Stomach (tissue), 9 donors: ENCODE results near the gene CFTR. TPM values are rescaled to one million over a fixed set of nuclear protein-coding genes. Genes with fewer than 3 reads are reported as not detected.
A peak's percentile ranks its signal among the peaks of the same experiment; 100 is the strongest.

Experiments used
- DNase-seq, 2 donors: peaks; one replicate each; pipeline versions ENCODE4 v3.0.0 to v3.0.0-alpha.2; 2013 to 2019
- H3K27ac ChIP-seq, 5 donors: fragments of 200-600 bp in 4 of 5; sonication (generic) in 4 of 5; one replicate each; pipeline ENCODE4 v1.5.1; 2013 to 2019; ENCODE audit warnings: mild to moderate bottlenecking in 1 of 5, moderate library complexity in 1 of 5
- H3K27me3 ChIP-seq, 3 donors: fragments of 200-600 bp; sonication (generic); one replicate each; pipeline ENCODE4 v1.5.1; 2017 to 2019; ENCODE audit warnings: mixed run types in 1 of 3
- H3K36me3 ChIP-seq, 4 donors: fragments of 200-600 bp; sonication (generic); 1 replicate in 3 of 4; 2 replicates in 1 of 4; pipeline ENCODE4 v1.5.1; 2016 to 2019
- H3K4me1 ChIP-seq, 4 donors: fragments of 200-600 bp; sonication (generic); one replicate each; pipeline ENCODE4 v1.5.1; 2016 to 2019
- H3K4me3 ChIP-seq, 4 donors: fragments of 200-600 bp; sonication (generic) in 3 of 4; one replicate each; pipeline ENCODE4 v1.5.1; 2016 to 2019; ENCODE audit warnings: mild to moderate bottlenecking in 1 of 4
- H3K9me3 ChIP-seq, 4 donors: fragments of 200-600 bp; sonication (generic); one replicate each; pipeline ENCODE4 v1.5.1; 2016 to 2019
- EP300 ChIP-seq: sonication (generic); formaldehyde crosslinking; IDR thresholded peaks from one replicate; pipeline ENCODE4 v1.6.1; 2017; ENCODE audit warnings: antibody characterized with exemption
- POLR2A ChIP-seq, 4 donors: fragments of 450-650 bp; IDR thresholded peaks; one replicate each; pipeline ENCODE4 v1.6.1; 2016; ENCODE audit warnings: antibody characterized with exemption in 4 of 4, control low read depth in 2 of 4, mild to moderate bottlenecking in 1 of 4, moderate library complexity in 1 of 4
- POLR2AphosphoS5 ChIP-seq, 3 donors: sonication (generic); formaldehyde crosslinking; IDR thresholded peaks; one replicate each; pipeline ENCODE4 v1.6.1; 2016; ENCODE audit warnings: antibody characterized with exemption in 3 of 3
- WGBS, 5 donors: extraction: QIAGEN DNeasy Blood & Tissue Kit in 3 of 5; methylation state at CpG; one replicate each; pipeline versions ENCODE4 v1.1.5 to v1.1.7; 2013 to 2018; 5-methylcytosine and 5-hydroxymethylcytosine counted together
- intact Hi-C: fragments of 100-400 bp; cut with DNase I; formaldehyde crosslinking; loops from one replicate; pipeline ENCODE4 v1.15.1; 2023; ENCODE audit warnings: low total_unique reads
- polyA plus RNA-seq, 3 donors: library from polyadenylated mRNA; stranded (reverse); fragments of 200-250 nt; gene quantifications; one replicate each; pipeline ENCODE4 v1.2.3, GENCODE V29; 2013
- total RNA-seq, 5 donors: library from RNA; depleted of rRNA; stranded (reverse); fragments of >200 nt; gene quantifications; one replicate each; pipeline versions ENCODE4 v1.1.0 to v1.2.3, GENCODE V29; 2014 to 2016
- TF ChIP-seq, protein P1 (sequence below), 7 experiments: fragments of 450-650 bp in 4 of 7; fragments of 200-600 bp in 3 of 7; sonication (generic) in 3 of 7; IDR thresholded peaks; one replicate each; pipeline ENCODE4 v1.5.1; 2016 to 2019; ENCODE audit warnings: antibody characterized with exemption in 7 of 7, control low read depth in 2 of 7, mild to moderate bottlenecking in 1 of 7
- donor health status: healthy with polysubstance abuse.
- donor health status: Bipolar disorder and iron deficiency.
- donor health status: healthy.

Gene CFTR
- total and polyA plus RNA-seq, 8 donors, result under 0.01 to 130 (median 1.7) TPM; not detected in 1

DNA sequence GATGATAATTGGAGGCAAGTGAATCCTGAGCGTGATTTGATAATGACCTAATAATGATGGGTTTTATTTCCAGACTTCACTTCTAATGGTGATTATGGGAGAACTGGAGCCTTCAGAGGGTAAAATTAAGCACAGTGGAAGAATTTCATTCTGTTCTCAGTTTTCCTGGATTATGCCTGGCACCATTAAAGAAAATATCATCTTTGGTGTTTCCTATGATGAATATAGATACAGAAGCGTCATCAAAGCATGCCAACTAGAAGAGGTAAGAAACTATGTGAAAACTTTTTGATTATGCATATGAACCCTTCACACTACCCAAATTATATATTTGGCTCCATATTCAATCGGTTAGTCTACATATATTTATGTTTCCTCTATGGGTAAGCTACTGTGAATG, 79.6 kb downstream of the CFTR start:
- no peaks in the 10 kb centered on the region for H3K9me3 ChIP-seq
- H3K27me3 ChIP-seq, result no peaks in the 10 kb centered on the region
- H3K4me3 ChIP-seq, result no peak overlapping the region
- TF ChIP-seq POLR2A (IDR thresholded peaks at IDR 0.05), result no peak
- no peak for TF ChIP-seq EP300
- TF ChIP-seq POLR2AphosphoS5 (IDR thresholded peaks at IDR 0.05), result no peak
- TF ChIP-seq, protein P1, sequence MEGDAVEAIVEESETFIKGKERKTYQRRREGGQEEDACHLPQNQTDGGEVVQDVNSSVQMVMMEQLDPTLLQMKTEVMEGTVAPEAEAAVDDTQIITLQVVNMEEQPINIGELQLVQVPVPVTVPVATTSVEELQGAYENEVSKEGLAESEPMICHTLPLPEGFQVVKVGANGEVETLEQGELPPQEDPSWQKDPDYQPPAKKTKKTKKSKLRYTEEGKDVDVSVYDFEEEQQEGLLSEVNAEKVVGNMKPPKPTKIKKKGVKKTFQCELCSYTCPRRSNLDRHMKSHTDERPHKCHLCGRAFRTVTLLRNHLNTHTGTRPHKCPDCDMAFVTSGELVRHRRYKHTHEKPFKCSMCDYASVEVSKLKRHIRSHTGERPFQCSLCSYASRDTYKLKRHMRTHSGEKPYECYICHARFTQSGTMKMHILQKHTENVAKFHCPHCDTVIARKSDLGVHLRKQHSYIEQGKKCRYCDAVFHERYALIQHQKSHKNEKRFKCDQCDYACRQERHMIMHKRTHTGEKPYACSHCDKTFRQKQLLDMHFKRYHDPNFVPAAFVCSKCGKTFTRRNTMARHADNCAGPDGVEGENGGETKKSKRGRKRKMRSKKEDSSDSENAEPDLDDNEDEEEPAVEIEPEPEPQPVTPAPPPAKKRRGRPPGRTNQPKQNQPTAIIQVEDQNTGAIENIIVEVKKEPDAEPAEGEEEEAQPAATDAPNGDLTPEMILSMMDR (IDR thresholded peaks at IDR 0.05), result no peak
- no peak for DNase-seq
- H3K4me1 ChIP-seq, result peaks cover 0 to 2% (median 0%) of the 10 kb centered on the region in 4 donors
- 90 to 95% (median 92%) methylated on average over 3 of the region's 3 CpGs for WGBS, 5 donors
- intact Hi-C loops, result no loop called here
- no peak overlapping the region for H3K27ac ChIP-seq
- H3K36me3 ChIP-seq, result no peaks in the 10 kb centered on the region

DNA sequence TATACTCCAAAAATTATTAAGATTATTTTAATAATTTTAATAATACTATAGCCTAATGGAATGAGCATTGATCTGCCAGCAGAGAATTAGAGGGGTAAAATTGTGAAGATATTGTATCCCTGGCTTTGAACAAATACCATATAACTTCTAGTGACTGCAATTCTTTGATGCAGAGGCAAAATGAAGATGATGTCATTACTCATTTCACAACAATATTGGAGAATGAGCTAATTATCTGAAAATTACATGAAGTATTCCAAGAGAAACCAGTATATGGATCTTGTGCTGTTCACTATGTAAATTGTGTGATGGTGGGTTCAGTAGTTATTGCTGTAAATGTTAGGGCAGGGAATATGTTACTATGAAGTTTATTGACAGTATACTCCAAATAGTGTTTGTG, 80.2 kb downstream of the CFTR start:
- no peaks in the 10 kb centered on the region for H3K9me3 ChIP-seq
- no peak overlapping the region for H3K4me3 ChIP-seq
- H3K36me3 ChIP-seq, result no peaks in the 10 kb centered on the region
- no peaks in the 10 kb centered on the region for H3K27me3 ChIP-seq
- H3K27ac ChIP-seq, result no peak overlapping the region
- intact Hi-C loops, result no loop called here
- peaks cover 0 to 9% (median 0%) of the 10 kb centered on the region in 4 donors for H3K4me1 ChIP-seq
- no peak for TF ChIP-seq POLR2AphosphoS5 (IDR thresholded peaks at IDR 0.05)
- no peak for TF ChIP-seq EP300
- DNase-seq, result no peak

DNA sequence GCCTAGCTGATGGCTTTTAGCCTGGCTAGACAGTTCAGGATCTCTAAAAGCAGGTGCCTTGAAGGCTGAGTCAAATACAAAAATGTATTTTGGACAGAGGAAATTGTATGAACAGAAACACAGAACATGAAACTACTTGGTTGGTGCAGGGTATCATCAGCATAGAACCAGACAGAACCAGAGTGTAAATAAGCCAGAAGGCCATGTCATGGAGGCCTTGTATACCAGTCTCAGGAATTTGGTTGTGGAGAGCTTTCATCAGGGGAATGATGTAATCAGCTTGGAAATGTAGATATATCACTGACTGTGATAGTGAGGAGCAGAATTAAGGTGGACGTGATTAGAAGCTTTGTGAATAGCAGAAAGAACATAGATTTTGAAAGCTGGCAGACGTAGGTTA, 82.9 kb downstream of the CFTR start:
- intact Hi-C loops, result no loop called here
- Histone ChIP-seq H3K27ac (no peak overlapping the region), H3K4me3 (no peak overlapping the region), H3K9me3 (no peaks in the 10 kb centered on the region), H3K36me3 (no peaks in the 10 kb centered on the region), H3K4me1 (peaks cover 0 to 25% (median 0%) of the 10 kb centered on the region in 4 donors), H3K27me3 (no peaks in the 10 kb centered on the region)
- no peak for DNase-seq
- WGBS, 5 donors, result 67 to 87% (median 80%) methylated on average over 2 of the region's 2 CpGs
- TF ChIP-seq EP300 (no peak), POLR2AphosphoS5 (IDR thresholded peaks at IDR 0.05) (no peak), POLR2A (IDR thresholded peaks at IDR 0.05) (no peak)
- TF ChIP-seq, protein P1 (IDR thresholded peaks at IDR 0.05), result no peak

DNA sequence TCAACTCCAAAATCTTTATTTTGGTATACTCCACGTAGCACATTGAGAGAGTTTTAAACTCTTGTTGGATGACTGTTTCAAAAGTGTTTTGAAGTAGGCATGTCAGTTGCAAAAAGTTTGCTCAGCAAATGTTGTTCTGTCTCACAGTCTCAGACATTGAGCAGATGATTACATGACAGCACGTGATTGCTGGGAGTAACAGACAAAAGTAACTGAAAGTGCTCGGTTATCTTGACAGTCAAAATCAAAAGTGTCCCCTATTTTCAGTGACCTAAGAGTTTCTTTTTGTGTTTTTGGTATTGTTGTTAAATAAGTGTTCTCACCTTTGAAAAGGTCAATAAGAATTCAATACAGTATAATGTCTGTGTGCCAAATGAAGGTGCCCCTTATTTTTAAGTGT, 84.3 kb downstream of the CFTR start:
- 51 to 71% (median 66%) methylated on average over 3 of the region's 3 CpGs for WGBS, 5 donors
- no peak overlapping the region for H3K4me3 ChIP-seq
- H3K4me1 ChIP-seq, result peaks cover 0 to 25% (median 0%) of the 10 kb centered on the region in 4 donors
- no peak for DNase-seq
- no peak overlapping the region for H3K27ac ChIP-seq
- TF ChIP-seq POLR2A (IDR thresholded peaks at IDR 0.05) (no peak), POLR2AphosphoS5 (IDR thresholded peaks at IDR 0.05) (no peak), EP300 (no peak)
- TF ChIP-seq, protein P1 (IDR thresholded peaks at IDR 0.05), result no peak
- intact Hi-C loops, result no loop called here
- H3K9me3 ChIP-seq, result no peaks in the 10 kb centered on the region
- H3K27me3 ChIP-seq, result no peaks in the 10 kb centered on the region
- no peaks in the 10 kb centered on the region for H3K36me3 ChIP-seq

DNA sequence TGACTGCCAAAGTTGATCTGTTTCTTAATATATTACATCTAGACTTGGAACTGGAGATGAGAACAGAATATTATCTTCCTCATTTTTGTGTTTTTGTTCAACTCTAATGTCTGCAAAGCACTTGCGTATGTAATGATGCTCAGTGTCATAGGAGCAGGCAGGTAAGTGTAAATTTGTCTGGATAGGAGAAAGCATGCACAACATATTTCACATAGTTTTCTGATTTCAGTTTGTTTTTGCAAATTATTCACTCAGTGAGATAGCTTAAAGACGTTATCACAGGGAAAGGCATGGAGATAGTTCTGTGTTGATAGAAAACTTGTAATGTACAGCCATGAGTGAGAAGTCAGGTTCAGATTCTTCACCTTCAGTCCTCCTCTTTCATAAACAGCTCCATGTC, 84.8 kb downstream of the CFTR start:
- Histone ChIP-seq H3K27ac (peak overlapping the region in 1 of 5 donors; percentile 66), H3K36me3 (no peaks in the 10 kb centered on the region), H3K9me3 (no peaks in the 10 kb centered on the region), H3K4me1 (peaks cover 0 to 25% (median 0%) of the 10 kb centered on the region in 4 donors), H3K27me3 (no peaks in the 10 kb centered on the region), H3K4me3 (no peak overlapping the region)
- DNase-seq, result no peak
- intact Hi-C loops, result no loop called here
- WGBS, 5 donors, result 52 to 66% (median 55%) methylated on average over 2 of the region's 2 CpGs
- TF ChIP-seq, protein P1 (IDR thresholded peaks at IDR 0.05), result no peak
- TF ChIP-seq POLR2AphosphoS5 (IDR thresholded peaks at IDR 0.05), result no peak
- TF ChIP-seq POLR2A (IDR thresholded peaks at IDR 0.05), result no peak
